Ishikawa (cell line): ENCODE results near the gene TYK2.

Experiments used
- CREB1 ChIP-seq: IDR thresholded peaks from 2 replicates; pipeline ENCODE4 v1.6.1; 2012; ENCODE audit warnings: low read depth
- NFIC ChIP-seq: IDR thresholded peaks from 2 replicates; pipeline ENCODE4 v1.6.1; 2012
- TEAD4 ChIP-seq: IDR thresholded peaks from 2 replicates; pipeline ENCODE4 v1.6.1; 2012
- YY1 ChIP-seq: IDR thresholded peaks from 2 replicates; pipeline ENCODE4 v1.6.1; 2012; ENCODE audit warnings: low read depth
- TF ChIP-seq, protein P1 (sequence below): IDR thresholded peaks from 2 replicates; pipeline ENCODE4 v1.6.1; 2012; ENCODE audit warnings: low read depth, mild to moderate bottlenecking

DNA sequence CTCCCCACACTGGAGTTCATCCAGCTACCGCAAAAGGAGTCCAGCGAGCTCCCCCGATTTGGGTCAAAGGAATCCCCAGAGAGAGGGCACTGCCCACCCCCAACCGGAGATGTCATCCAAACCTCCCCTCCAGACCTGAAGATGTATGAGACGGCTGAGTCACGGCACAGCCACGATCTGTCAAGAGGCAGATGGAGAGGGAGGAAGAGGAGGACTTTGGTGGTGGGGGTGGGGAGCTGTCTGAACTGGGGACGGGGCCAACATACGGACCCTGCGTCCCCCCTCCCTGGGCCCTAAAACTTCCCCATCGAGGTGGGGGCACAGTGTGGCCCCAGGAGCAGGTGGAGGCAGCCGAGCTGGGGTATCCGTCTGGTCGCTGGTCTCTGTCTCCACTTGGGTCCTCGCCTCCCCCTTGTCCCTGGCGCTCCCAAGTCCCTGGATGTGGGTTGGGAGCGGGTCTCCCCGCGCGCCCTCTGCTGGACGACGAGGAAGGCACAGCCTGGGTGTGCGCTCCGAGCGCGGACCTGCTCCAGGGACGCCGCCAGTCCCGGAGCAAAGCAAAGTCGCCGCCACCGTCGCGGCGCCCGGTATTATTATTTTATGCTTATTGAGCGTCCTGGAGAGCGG, 43.8 kb upstream of the TYK2 start:
- TF ChIP-seq, protein P1, sequence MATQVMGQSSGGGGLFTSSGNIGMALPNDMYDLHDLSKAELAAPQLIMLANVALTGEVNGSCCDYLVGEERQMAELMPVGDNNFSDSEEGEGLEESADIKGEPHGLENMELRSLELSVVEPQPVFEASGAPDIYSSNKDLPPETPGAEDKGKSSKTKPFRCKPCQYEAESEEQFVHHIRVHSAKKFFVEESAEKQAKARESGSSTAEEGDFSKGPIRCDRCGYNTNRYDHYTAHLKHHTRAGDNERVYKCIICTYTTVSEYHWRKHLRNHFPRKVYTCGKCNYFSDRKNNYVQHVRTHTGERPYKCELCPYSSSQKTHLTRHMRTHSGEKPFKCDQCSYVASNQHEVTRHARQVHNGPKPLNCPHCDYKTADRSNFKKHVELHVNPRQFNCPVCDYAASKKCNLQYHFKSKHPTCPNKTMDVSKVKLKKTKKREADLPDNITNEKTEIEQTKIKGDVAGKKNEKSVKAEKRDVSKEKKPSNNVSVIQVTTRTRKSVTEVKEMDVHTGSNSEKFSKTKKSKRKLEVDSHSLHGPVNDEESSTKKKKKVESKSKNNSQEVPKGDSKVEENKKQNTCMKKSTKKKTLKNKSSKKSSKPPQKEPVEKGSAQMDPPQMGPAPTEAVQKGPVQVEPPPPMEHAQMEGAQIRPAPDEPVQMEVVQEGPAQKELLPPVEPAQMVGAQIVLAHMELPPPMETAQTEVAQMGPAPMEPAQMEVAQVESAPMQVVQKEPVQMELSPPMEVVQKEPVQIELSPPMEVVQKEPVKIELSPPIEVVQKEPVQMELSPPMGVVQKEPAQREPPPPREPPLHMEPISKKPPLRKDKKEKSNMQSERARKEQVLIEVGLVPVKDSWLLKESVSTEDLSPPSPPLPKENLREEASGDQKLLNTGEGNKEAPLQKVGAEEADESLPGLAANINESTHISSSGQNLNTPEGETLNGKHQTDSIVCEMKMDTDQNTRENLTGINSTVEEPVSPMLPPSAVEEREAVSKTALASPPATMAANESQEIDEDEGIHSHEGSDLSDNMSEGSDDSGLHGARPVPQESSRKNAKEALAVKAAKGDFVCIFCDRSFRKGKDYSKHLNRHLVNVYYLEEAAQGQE = no peak
- no peak for TF ChIP-seq TEAD4
- TF ChIP-seq YY1 = no peak
- no peak for TF ChIP-seq CREB1
- TF ChIP-seq NFIC = no peak
